HepG2 (cell line): ENCODE data around the gene ULK4. TPM values are rescaled to one million over a fixed set of nuclear protein-coding genes. Genes with fewer than 3 reads are reported as not detected.

Experiments used
- ATAC-seq: fragments of 200-7000 bp; cut with Tn5 transposase; 3 replicates; pipeline ENCODE4 v1.9.1; 2020; ENCODE audit warnings: mild to moderate bottlenecking, moderate library complexity
- BruUV-seq: library from RNA; stranded (reverse); fragments of 400-500 nt; replicated peaks from 2 replicates; lab custom pipeline; 2021; lab: Mats Ljungman, UMichigan
- CTCF ChIA-PET: fragments of 300-600 bp; formaldehyde crosslinking; extraction: SDS; loops from one replicate; lab custom pipeline; 2021; ENCODE audit warnings: low total read pairs, inconsistent platforms, low intra/inter-chr PET ratio; lab: Yijun Ruan, JAX
- POLR2A ChIA-PET: fragments of 350-600 bp; sonication (Branson Sonifier 250); formaldehyde crosslinking; loops from one replicate; lab custom pipeline; 2020; ENCODE audit warnings: antibody characterized with exemption, inconsistent platforms; lab: Yijun Ruan, JAX
- DNase-seq: peaks from one replicate; pipeline ENCODE4 v3.0.0-alpha.2; 2015; ENCODE audit warnings: low spot score
- FAIRE-seq: peaks from 3 replicates; lab custom pipeline; 2011; peaks lifted over from hg19 to GRCh38; lab: Jason Lieb, UNC
- H2AFZ ChIP-seq: one replicate; pipeline ENCODE4 v1.6.1; 2011; ENCODE audit warnings: low read length, inconsistent platforms
- H3K27ac ChIP-seq: fragments of 300-600 bp; 3 replicates; pipeline ENCODE4 v1.8.0; 2011; ENCODE audit warnings: mixed run types, mild to moderate bottlenecking, mixed read lengths, low read length, inconsistent platforms; ENCODE audit not compliant: insufficient read depth; ENCODE audit errors: extremely low read length
- H3K27me3 ChIP-seq, 2 experiments: fragments of 200-600 bp in 1 of 2; 2 replicates in 1 of 2; 3 replicates in 1 of 2; pipeline versions ENCODE4 v1.6.0 to v1.8.0; 2011; ENCODE audit warnings: low read length in 2 of 2, mild to moderate bottlenecking in 2 of 2, moderate library complexity in 2 of 2, inconsistent platforms in 1 of 2; ENCODE audit not compliant: insufficient read depth in 2 of 2, control insufficient read depth in 1 of 2
- H3K36me3 ChIP-seq, 2 experiments: fragments of 200-600 bp in 1 of 2; replicated peaks in 1 of 2; 2 replicates in 1 of 2; 3 replicates in 1 of 2; pipeline versions ENCODE4 v1.5.1 to v1.8.0; 2011; ENCODE audit warnings: low read length in 2 of 2, inconsistent platforms in 1 of 2; ENCODE audit not compliant: insufficient read depth in 2 of 2, control insufficient read depth in 1 of 2
- H3K4me1 ChIP-seq: 2 replicates; pipeline ENCODE4 v1.5.1; 2012; ENCODE audit warnings: low read length, inconsistent platforms; ENCODE audit not compliant: insufficient read depth
- H3K4me2 ChIP-seq: 2 replicates; pipeline ENCODE4 v1.6.0; 2011; ENCODE audit warnings: low read depth, low read length, inconsistent platforms
- H3K4me3 ChIP-seq, 3 experiments: fragments of 200-600 bp in 1 of 3; sonication (generic), shearing (Covaris generic) in 1 of 3; replicated peaks in 1 of 3; 2 replicates each; pipeline ENCODE4 v1.5.1; 2011 to 2016; ENCODE audit warnings: low read length in 3 of 3, inconsistent platforms in 2 of 3, low read depth in 2 of 3, mild to moderate bottlenecking in 2 of 3, control low read depth in 1 of 3, mixed read lengths in 1 of 3; ENCODE audit not compliant: insufficient read depth in 1 of 3
- H3K79me2 ChIP-seq: one replicate; pipeline ENCODE4 v1.6.1; 2011; ENCODE audit warnings: low read length, inconsistent platforms; ENCODE audit not compliant: insufficient read depth
- H3K9ac ChIP-seq: 2 replicates; pipeline ENCODE4 v1.6.0; 2011; ENCODE audit warnings: mild to moderate bottlenecking, low read depth, low read length, inconsistent platforms; ENCODE audit not compliant: insufficient read depth
- H3K9me3 ChIP-seq: 2 replicates; pipeline ENCODE4 v1.5.1; 2012; ENCODE audit warnings: mild to moderate bottlenecking, low read length
- H4K20me1 ChIP-seq: 2 replicates; pipeline ENCODE4 v1.6.0; 2011; ENCODE audit warnings: inconsistent platforms, mild to moderate bottlenecking, low read length, moderate library complexity; ENCODE audit not compliant: insufficient read depth
- MEIS1 ChIP-seq: sonication (generic); formaldehyde crosslinking; IDR thresholded peaks from 2 replicates; pipeline ENCODE4 v1.9.0; 2021; ENCODE audit warnings: mild to moderate bottlenecking, missing genetic modification reagents, moderate library complexity, borderline replicate concordance
- SMAD9 ChIP-seq: sonication (generic); formaldehyde crosslinking; IDR thresholded peaks from 2 replicates; pipeline ENCODE4 v1.5.1; 2020; ENCODE audit warnings: mild to moderate bottlenecking, missing genetic modification reagents
- ZNF207 ChIP-seq: fragments of 450-650 bp; IDR thresholded peaks from 2 replicates; pipeline ENCODE4 v1.6.1; 2016; ENCODE audit warnings: antibody characterized with exemption, borderline replicate concordance
- ZNF781 ChIP-seq: sonication (generic); formaldehyde crosslinking; IDR thresholded peaks from 2 replicates; pipeline ENCODE4 v1.5.1; 2020; ENCODE audit warnings: borderline replicate concordance, mild to moderate bottlenecking, missing genetic modification reagents; ENCODE audit errors: not compliant biosample characterization
- WGBS: methylation state at CpG from one replicate; pipeline ENCODE4 v1.1.6; 2017; ENCODE audit warnings: low lambda C conversion rate; 5-methylcytosine and 5-hydroxymethylcytosine counted together
- in situ Hi-C: cut with HindIII; loops from 2 replicates; pipeline ENCODE4 v1.10.0; 2017; ENCODE audit warnings: low pct_unique_long_range_greater_than_20kb; ENCODE audit not compliant: extremely low pct_ligation_motif_present
- intact Hi-C: fragments of 100-400 bp; cut with micrococcal nuclease; formaldehyde crosslinking; loops from one replicate; pipeline ENCODE4 v1.10.0; 2022; ENCODE audit not compliant: unreplicated experiment
- polyA plus RNA-seq, 8 experiments: library from polyadenylated mRNA; depleted of rRNA in 3 of 8; stranded (reverse) in 7 of 8; unstranded in 1 of 8; fragments of >200 nt; fragmentation: Illumina TruSeq in 4 of 8; extraction: Trizol in 4 of 8; gene quantifications; 2 replicates each; pipeline versions ENCODE4 v1.2.1 to v1.2.3, GENCODE V29; 2011 to 2016; ENCODE audit warnings: low read depth in 4 of 8, missing spikeins in 1 of 8, mixed read lengths in 1 of 8; ENCODE audit not compliant: insufficient read depth in 1 of 8
- total RNA-seq, 5 experiments: library from RNA; depleted of rRNA; stranded (reverse); fragments of >200 nt; fragmentation: Illumina TruSeq; extraction: Trizol; gene quantifications; 2 replicates each; pipeline ENCODE4 v1.2.3, GENCODE V29; 2016; ENCODE audit warnings: low read depth in 1 of 5
- TF ChIP-seq, protein P1 (sequence below): sonication (generic); formaldehyde crosslinking; IDR thresholded peaks from 2 replicates; pipeline ENCODE4 v1.8.1; 2022; ENCODE audit warnings: mild to moderate bottlenecking, missing genetic modification reagents
- TF ChIP-seq, protein P2 (sequence below): sonication (generic); formaldehyde crosslinking; IDR thresholded peaks from 2 replicates; pipeline ENCODE4 v1.8.0; 2022; ENCODE audit warnings: missing genetic modification reagents, mild to moderate bottlenecking, inconsistent platforms, borderline replicate concordance
- TF ChIP-seq, protein P3 (sequence below): IDR thresholded peaks from 2 replicates; pipeline ENCODE4 v1.6.1; 2018; ENCODE audit warnings: missing genetic modification reagents, mild to moderate bottlenecking, missing compliant biosample characterization

Gene ULK4
- total and polyA plus RNA-seq, 2 of the 13 experiments (the other 11 are each of a cell fraction or from before 2014, with no cell fraction given), result 6.7 to 11.8 TPM

DNA sequence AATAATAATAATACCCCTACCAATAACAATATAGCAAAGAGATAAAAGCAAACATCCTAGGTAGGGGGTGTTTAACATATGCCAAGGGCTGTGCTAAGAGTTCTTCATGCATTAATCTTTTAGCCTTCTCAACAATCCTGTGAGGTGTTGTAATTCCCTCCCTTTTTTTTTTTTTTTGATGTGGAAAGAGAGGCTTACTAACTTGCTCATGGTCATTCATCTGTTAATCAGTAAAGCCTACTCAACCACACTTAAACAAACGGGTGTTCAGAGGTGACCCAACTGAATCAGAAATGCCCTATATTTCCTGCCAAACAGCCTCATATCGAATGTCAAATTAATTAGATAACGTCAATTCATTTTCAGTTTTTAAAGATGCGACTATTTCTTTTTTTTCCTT, 530.5 kb downstream of the ULK4 start (continued):
- TF ChIP-seq MEIS1 (CRISPR knock-in tag) (no peak), ZNF207 (no peak)
- TF ChIP-seq, protein P1, sequence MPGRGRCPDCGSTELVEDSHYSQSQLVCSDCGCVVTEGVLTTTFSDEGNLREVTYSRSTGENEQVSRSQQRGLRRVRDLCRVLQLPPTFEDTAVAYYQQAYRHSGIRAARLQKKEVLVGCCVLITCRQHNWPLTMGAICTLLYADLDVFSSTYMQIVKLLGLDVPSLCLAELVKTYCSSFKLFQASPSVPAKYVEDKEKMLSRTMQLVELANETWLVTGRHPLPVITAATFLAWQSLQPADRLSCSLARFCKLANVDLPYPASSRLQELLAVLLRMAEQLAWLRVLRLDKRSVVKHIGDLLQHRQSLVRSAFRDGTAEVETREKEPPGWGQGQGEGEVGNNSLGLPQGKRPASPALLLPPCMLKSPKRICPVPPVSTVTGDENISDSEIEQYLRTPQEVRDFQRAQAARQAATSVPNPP (CRISPR knock-in tag), result no peak

DNA sequence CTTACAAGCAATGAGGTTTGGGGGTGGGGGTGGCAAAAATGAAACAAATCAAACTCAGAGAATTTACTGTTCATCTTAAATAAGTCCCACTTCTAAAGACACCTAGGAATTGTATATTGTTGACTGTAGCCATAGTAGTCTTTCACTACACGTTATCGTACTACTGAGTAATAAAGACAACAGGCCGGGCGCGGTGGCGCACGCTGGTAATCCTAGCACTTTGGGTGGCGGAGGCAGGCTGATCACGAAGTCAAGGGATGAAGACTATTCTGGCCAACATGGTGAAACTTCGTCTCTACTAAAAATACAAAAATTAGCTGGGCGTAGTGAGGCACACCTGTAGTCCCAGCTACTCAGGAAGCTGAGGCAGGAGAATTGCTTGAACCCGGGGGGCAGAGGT, 531.0 kb downstream of the ULK4 start:
- CTCF ChIA-PET, result no interaction called here
- no TSS peak for BruUV-seq

DNA sequence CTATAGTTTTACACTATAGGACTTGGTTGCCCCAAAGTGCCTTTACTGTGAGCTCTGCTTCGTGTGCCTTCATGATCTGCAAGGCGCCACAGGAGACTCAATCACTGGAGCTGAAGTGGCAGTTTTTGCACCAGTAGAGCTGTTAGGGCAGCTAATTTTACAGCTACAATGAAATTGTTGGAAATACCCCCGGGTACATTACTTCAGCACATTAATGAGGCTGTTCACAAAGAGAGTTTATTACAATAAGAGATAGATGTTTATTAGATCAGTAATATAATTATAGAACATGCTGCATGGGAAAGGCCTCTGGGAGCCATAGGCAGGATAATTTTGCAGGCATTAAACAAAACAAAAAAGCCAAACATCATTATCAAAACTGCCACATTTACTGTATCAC, 531.5 kb downstream of the ULK4 start:
- TF ChIP-seq, protein P2, sequence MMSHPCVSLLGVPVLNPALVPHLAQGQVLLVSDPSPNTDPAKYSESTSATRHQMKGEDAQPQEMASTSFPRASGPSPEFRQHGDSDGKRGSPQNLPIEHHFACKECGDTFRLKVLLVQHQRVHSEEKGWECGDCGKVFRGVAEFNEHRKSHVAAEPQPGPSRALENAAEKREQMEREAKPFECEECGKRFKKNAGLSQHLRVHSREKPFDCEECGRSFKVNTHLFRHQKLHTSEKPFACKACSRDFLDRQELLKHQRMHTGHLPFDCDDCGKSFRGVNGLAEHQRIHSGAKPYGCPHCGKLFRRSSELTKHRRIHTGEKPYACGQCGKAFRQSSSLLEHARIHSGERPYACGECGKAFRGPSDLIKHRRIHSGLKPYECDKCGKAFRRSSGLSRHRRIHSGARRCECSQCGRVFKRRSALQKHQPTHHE (CRISPR knock-in tag), result no peak
- no peak for TF ChIP-seq ZNF781 (CRISPR knock-in tag)
- TF ChIP-seq, protein P3, sequence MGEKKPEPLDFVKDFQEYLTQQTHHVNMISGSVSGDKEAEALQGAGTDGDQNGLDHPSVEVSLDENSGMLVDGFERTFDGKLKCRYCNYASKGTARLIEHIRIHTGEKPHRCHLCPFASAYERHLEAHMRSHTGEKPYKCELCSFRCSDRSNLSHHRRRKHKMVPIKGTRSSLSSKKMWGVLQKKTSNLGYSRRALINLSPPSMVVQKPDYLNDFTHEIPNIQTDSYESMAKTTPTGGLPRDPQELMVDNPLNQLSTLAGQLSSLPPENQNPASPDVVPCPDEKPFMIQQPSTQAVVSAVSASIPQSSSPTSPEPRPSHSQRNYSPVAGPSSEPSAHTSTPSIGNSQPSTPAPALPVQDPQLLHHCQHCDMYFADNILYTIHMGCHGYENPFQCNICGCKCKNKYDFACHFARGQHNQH (CRISPR knock-in tag), result no peak
- Histone ChIP-seq H2AFZ (no peak overlapping the region), H3K4me2 (no peak overlapping the region), H3K36me3 (no peaks in the 10 kb centered on the region), H3K27ac (no peak overlapping the region), H3K27me3 (no peaks in the 10 kb centered on the region), H3K4me3 (no peak overlapping the region), H3K9me3 (no peaks in the 10 kb centered on the region), H3K9ac (no peak overlapping the region), H4K20me1 (no peaks in the 10 kb centered on the region), H3K4me1 (peaks cover 15% of the 10 kb centered on the region), H3K79me2 (no peaks in the 10 kb centered on the region)
- no peak for DNase-seq
- no TSS peak for BruUV-seq
- no peak for FAIRE-seq
- intact Hi-C loops, result no loop called here
- WGBS, result 56% methylated on average over 3 of the region's 3 CpGs
- ATAC-seq, result no peak
- ChIA-PET CTCF (no interaction called here), POLR2A (no interaction called here)
- in situ Hi-C loops, result no loop called here

More for the DNA sequence above, 531.0 kb downstream of the ULK4 start:
- intact Hi-C loops (no loop called here), in situ Hi-C loops (no loop called here)
- H3K4me3 ChIP-seq, result no peak overlapping the region
- H3K9me3 ChIP-seq, result no peaks in the 10 kb centered on the region
- no peaks in the 10 kb centered on the region for H3K27me3 ChIP-seq
- WGBS, result 94% methylated on average over 12 of the region's 12 CpGs
- H3K27ac ChIP-seq, result no peak overlapping the region
- no peak for DNase-seq
- TF ChIP-seq SMAD9 (CRISPR knock-in tag), result no peak
- TF ChIP-seq, all 625 proteins: peak for 0
- H3K4me1 ChIP-seq, result peaks cover 11% of the 10 kb centered on the region
- ATAC-seq (no peak), FAIRE-seq (no peak)
- H3K4me2 ChIP-seq, result no peak overlapping the region
- H2AFZ ChIP-seq, result no peak overlapping the region
- no peaks in the 10 kb centered on the region for H3K79me2 ChIP-seq
- POLR2A ChIA-PET, result no interaction called here
- H3K36me3 ChIP-seq, result no peaks in the 10 kb centered on the region
- no peaks in the 10 kb centered on the region for H4K20me1 ChIP-seq
- no peak overlapping the region for H3K9ac ChIP-seq
